ENCODE results near the gene ATF6B. TPM values are rescaled to one million over a fixed set of nuclear protein-coding genes. Genes with fewer than 3 reads are reported as not detected.

Gene ATF6B
- total and polyA plus RNA-seq, 2 of the 8 experiments (the other 6 are each of a cell fraction or from before 2014, with no cell fraction given), result 38.1 to 42.2 TPM

DNA sequence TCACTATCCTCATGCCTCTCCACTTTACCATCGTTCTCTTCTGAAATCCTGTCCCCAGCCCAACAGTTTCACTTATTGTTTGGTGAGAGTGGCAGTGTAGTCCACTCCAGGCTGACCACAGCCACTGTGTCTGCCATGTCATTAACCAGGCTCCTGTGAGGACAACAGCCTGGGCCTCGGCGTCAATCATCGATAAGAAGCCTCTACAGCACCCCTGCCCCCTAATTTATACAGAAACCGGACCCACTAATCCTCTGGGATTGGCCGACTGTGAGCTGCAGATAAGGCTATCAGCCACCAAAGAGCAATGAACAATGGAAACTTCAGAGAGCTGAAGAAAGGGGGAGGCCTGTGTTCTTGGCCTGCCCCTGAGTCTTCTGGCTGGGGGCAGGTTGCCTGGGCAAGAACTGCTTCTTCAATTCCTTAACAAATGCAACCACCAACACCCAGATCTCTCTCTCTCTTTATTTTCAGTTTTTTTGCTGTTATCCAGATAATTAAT, 39.8 kb upstream of the ATF6B start:
- Histone ChIP-seq H3K9me3 (ENCODE audit: insufficient read depth in 2 of 2, low read depth in 1 of 2, low read length in 1 of 2) (no peaks in the 10 kb centered on the region), H3K56ac (replicated peaks; ENCODE audit: insufficient read length, low read depth, low read length) (no peak overlapping the region), H2BK20ac (ENCODE audit: low read length) (no peak overlapping the region), H3K14ac (ENCODE audit: insufficient read length) (no peak overlapping the region), H4K20me1 (replicated peaks in 1 of 2; ENCODE audit: control insufficient read depth in 1 of 2, insufficient read depth in 2 of 2, low read length in 2 of 2) (peaks cover 3 to 7% of the 10 kb centered on the region in 2 experiments), H2AFZ (ENCODE audit: low read length) (no peak overlapping the region), H3K9ac (replicated peaks in 1 of 4; ENCODE audit: extremely low read depth in 1 of 4, low read depth in 3 of 4, low read length in 3 of 4) (no peak overlapping the region), H2AK5ac (ENCODE audit: low read depth, low read length) (no peak overlapping the region), H3K36me3 (ENCODE audit: control insufficient read depth in 2 of 4, insufficient read depth in 4 of 4, low read length in 3 of 4) (peaks cover 4 to 41% (median 32%) of the 10 kb centered on the region in 4 experiments), H3K4ac (replicated peaks; ENCODE audit: insufficient read length, low read depth, low read length) (no peak overlapping the region), H2BK15ac (ENCODE audit: low read length) (no peak overlapping the region), H3K79me1 (ENCODE audit: low read depth, low read length) (no peaks in the 10 kb centered on the region; the same call in 1 of the 2 replicates), H2BK120ac (replicated peaks; ENCODE audit: low read depth, low read length) (no peak overlapping the region), H3K23me2 (ENCODE audit: low read depth, low read length) (no peaks in the 10 kb centered on the region), H2BK5ac (ENCODE audit: low read depth, low read length) (no peak overlapping the region), H3K79me2 (ENCODE audit: control insufficient read depth in 1 of 2, insufficient read depth in 2 of 2, low read length in 2 of 2) (peaks cover 0 to 8% of the 10 kb centered on the region in 2 experiments; a peak in 2 of 4 replicates), H4K8ac (ENCODE audit: extremely low read depth, insufficient read depth, low read length) (no peak overlapping the region), H3K4me1 (replicated peaks in 1 of 4; ENCODE audit: control insufficient read depth in 3 of 4, insufficient read depth in 4 of 4, low read length in 3 of 4) (peaks cover 0 to 5% (median 2%) of the 10 kb centered on the region in 4 experiments; a peak in 3 of 7 replicates), H3K4me3 (ENCODE audit: extremely low read depth in 1 of 4, insufficient read depth in 2 of 4, low read depth in 3 of 4, low read length in 4 of 4) (no peak overlapping the region), H4K91ac (replicated peaks; ENCODE audit: insufficient read length, low read length) (no peak overlapping the region), H2BK12ac (ENCODE audit: low read depth, low read length) (no peak overlapping the region), H3K27me3 (replicated peaks in 1 of 4; ENCODE audit: control insufficient read depth in 3 of 4, extremely low read depth in 1 of 4, insufficient read depth in 3 of 4, low read length in 3 of 4) (no peaks in the 10 kb centered on the region), H3K27ac (ENCODE audit: low read depth, low read length) (no peak overlapping the region), H3K18ac (ENCODE audit: extremely low read depth, low read length) (no peak overlapping the region), H3K23ac (ENCODE audit: insufficient read length) (no peak overlapping the region), H3K4me2 (ENCODE audit: insufficient read depth in 1 of 2, low read depth in 2 of 2, low read length in 2 of 2) (no peak overlapping the region), H4K5ac (ENCODE audit: insufficient read length, low read depth, low read length) (no peak overlapping the region)
- 93% methylated on average over 6 of the region's 6 CpGs; no CpG with 5 or more reads in 1 of the 2 experiments for WGBS, 2 experiments (ENCODE audit: extremely low coverage in 1 of 2, insufficient coverage in 1 of 2, insufficient read length in 1 of 2, insufficient replicate concordance in 2 of 2, low coverage in 1 of 2, low lambda C conversion rate in 2 of 2, missing lambda C conversion rate in 1 of 2)
- ChIA-PET CTCF (ENCODE audit: partially characterized antibody) (interaction anchor here (1.0 to 6.7 kb wide), 8 partner anchors 9 to 98 kb away, joined by 3 to 72 read pairs (median 6); no protein-coding TSS in a partner anchor), POLR2A (ENCODE audit: partially characterized antibody) (interaction anchor here (0.8 to 6.8 kb wide), 10 partner anchors 9 to 209 kb away, joined by 3 to 49 read pairs (median 8); partner anchors contain the start of genes AGPAT1, FKBPL, GPSM3 and NELFE)
- no peak for DNase-seq (ENCODE audit: low read depth in 1 of 2, low spot score in 2 of 2)
- no peak for TF ChIP-seq SIX5 (IDR thresholded peaks at IDR 0.05; ENCODE audit: low read depth, low read length)
- 0 out of 3 replicates have a peak, but pooled peaks of 1 of the 2 experiments have one; percentile 2 for TF ChIP-seq POLR2A (IDR thresholded peaks at IDR 0.05; ENCODE audit: control extremely low read depth in 1 of 2, low read depth in 2 of 2, low read length in 2 of 2)
- FAIRE-seq, result no peak

Measured in H1 (cell line).